NCI-H446 (cell line): ENCODE measurements around the gene SLC22A8.
"Not testable (repeated sequence)": the region's sequence is repeated elsewhere in the genome, so short reads cannot be mapped to it uniquely, and the experiment has no call there.

ENCODE experiments used
- DNase-seq, 2 experiments: peaks; one replicate each; lab custom pipeline; 2025; lab: John Stamatoyannopoulos, UW

The SLC22A8 gene

GRCh38 chr11:62988276-62988675 is 27.4 kb downstream of the SLC22A8 start:
- DNase-seq, result no peak

GRCh38 chr11:62985041-62985750 is 30.4 kb downstream of the SLC22A8 start:
- DNase-seq, result no peak

- DNase-seq, result no peak
Observed at GRCh38 chr11:62984451-62984991, 31.1 kb downstream of the SLC22A8 start, which contains the start of gene SLC22A6. TSS of gene SLC22A6 (minus strand) at chr11:62984967. CDS start at chr11:62984690, 277 bp downstream.

GRCh38 chr11:62983536-62984199 is 32.0 kb downstream of the SLC22A8 start:
- no peak for DNase-seq

- no peak for DNase-seq
Observed at GRCh38 chr11:62981743-62982142, 33.9 kb downstream of the SLC22A8 start.

- no peak for DNase-seq
Observed at GRCh38 chr11:62980133-62980760, 35.4 kb downstream of the SLC22A8 start.

- DNase-seq, result no peak
Observed at GRCh38 chr11:62976109-62976508, 39.5 kb downstream of the SLC22A8 start.

GRCh38 chr11:62974848-62975522 is 40.7 kb downstream of the SLC22A8 start:
- peak in 1 of 2 experiments; percentile 68 for DNase-seq

GRCh38 chr11:62965574-62965973 is 50.1 kb downstream of the SLC22A8 start:
- no peak for DNase-seq

- DNase-seq, result peak in 1 of 2 experiments; percentile 14
Observed at GRCh38 chr11:62962391-62962790, 53.2 kb downstream of the SLC22A8 start.

- DNase-seq, result no peak
Observed at GRCh38 chr11:62961017-62961570, 54.5 kb downstream of the SLC22A8 start.

GRCh38 chr11:62959422-62959980 is 56.1 kb downstream of the SLC22A8 start:
- DNase-seq, result no peak

GRCh38 chr11:62958547-62959421 is 56.9 kb downstream of the SLC22A8 start:
- no peak for DNase-seq

GRCh38 chr11:62957147-62957546 is 58.5 kb downstream of the SLC22A8 start:
- DNase-seq, result no peak

GRCh38 chr11:62954478-62954877 is 61.2 kb downstream of the SLC22A8 start:
- DNase-seq, result no peak

GRCh38 chr11:62953811-62954210 is 61.8 kb downstream of the SLC22A8 start:
- no peak for DNase-seq

- DNase-seq, result no peak
Observed at GRCh38 chr11:62948765-62949320, 66.8 kb downstream of the SLC22A8 start.

GRCh38 chr11:62945538-62945937 is 70.1 kb downstream of the SLC22A8 start:
- DNase-seq, result not testable (repeated sequence)
